HCT116 (cell line): ENCODE measurements around the gene ZNF18. TPM values are rescaled to one million over a fixed set of nuclear protein-coding genes. Genes with fewer than 3 reads are reported as not detected.

Source experiments
- ATAC-seq: fragments of 200-7000 bp; cut with Tn5 transposase; 2 replicates; pipeline ENCODE4 v1.9.1; 2020; ENCODE audit warnings: mild to moderate bottlenecking, moderate library complexity
- BruUV-seq: library from RNA; stranded (reverse); fragments of 400-500 nt; replicated peaks from 2 replicates; lab custom pipeline; 2021; lab: Mats Ljungman, UMichigan
- CTCF ChIA-PET: fragments of 300-600 bp; sonication (Branson Sonifier 250); formaldehyde crosslinking; loops from one replicate; lab custom pipeline; 2021; ENCODE audit warnings: antibody characterized with exemption; lab: Charles Lee
- POLR2A ChIA-PET: fragments of 300-600, 350-600 bp; sonication (Branson Sonifier 250); formaldehyde crosslinking; loops from one replicate; lab custom pipeline; 2021; ENCODE audit warnings: antibody characterized with exemption; lab: Charles Lee
- RAD21 ChIA-PET, 2 experiments: fragments of 300-600 bp; sonication (Branson Sonifier 250); formaldehyde crosslinking; loops; one replicate each; lab custom pipeline; 2023; ENCODE audit warnings: low total read pairs in 2 of 2; ENCODE audit not compliant: uncharacterized antibody in 2 of 2, unreplicated experiment in 2 of 2, low non-redundant PET in 1 of 2; lab: Charles Lee
- DNase-seq: peaks from one replicate; pipeline ENCODE4 v3.0.0-alpha.2; 2010; ENCODE audit warnings: low read depth, low spot score
- H2AFZ ChIP-seq: fragments of 200-600 bp; shearing (Covaris generic), sonication (generic); 2 replicates; pipeline ENCODE4 v1.6.1; 2017; ENCODE audit warnings: low read depth, mixed run types, mixed read lengths, antibody characterized with exemption, low read length; ENCODE audit not compliant: poor library complexity, severe bottlenecking
- H3K27ac ChIP-seq: 2 replicates; pipeline ENCODE4 v1.5.1; 2012; ENCODE audit warnings: low read depth, low read length
- H3K27me3 ChIP-seq: fragments of 200-600 bp; sonication (generic); 2 replicates; pipeline ENCODE4 v1.6.1; 2016; ENCODE audit warnings: mixed run types, low read length, mixed read lengths; ENCODE audit not compliant: insufficient read depth
- H3K36me3 ChIP-seq, 2 experiments: fragments of 200-500 bp in 1 of 2; fragments of 200-600 bp in 1 of 2; sonication (Bioruptor generic) in 1 of 2; sonication (generic) in 1 of 2; 2 replicates each; pipeline versions ENCODE4 v1.5.1 to v1.6.1; 2014 to 2016; ENCODE audit warnings: low read length in 2 of 2, inconsistent platforms in 1 of 2, mixed read lengths in 1 of 2, mixed run types in 1 of 2; ENCODE audit not compliant: insufficient read depth in 2 of 2, control insufficient read depth in 1 of 2
- H3K4me1 ChIP-seq, 2 experiments: fragments of 200-600 bp in 1 of 2; sonication (generic) in 1 of 2; 2 replicates each; pipeline versions ENCODE4 v1.5.1 to v1.6.1; 2012 to 2017; ENCODE audit warnings: low read length in 2 of 2, inconsistent platforms in 1 of 2, mild to moderate bottlenecking in 1 of 2, mixed read lengths in 1 of 2, mixed run types in 1 of 2, moderate library complexity in 1 of 2; ENCODE audit not compliant: insufficient read depth in 2 of 2, control insufficient read depth in 1 of 2
- H3K4me2 ChIP-seq: fragments of 200-600 bp; sonication (generic); 2 replicates; pipeline ENCODE4 v1.6.1; 2017; ENCODE audit warnings: mixed run types, low read length, mixed read lengths
- H3K4me3 ChIP-seq, 2 experiments: fragments of 200-600 bp in 1 of 2; sonication (generic) in 1 of 2; replicated peaks in 1 of 2; 2 replicates each; pipeline ENCODE4 v1.5.1; 2011 to 2016; ENCODE audit warnings: low read length in 2 of 2, control low read depth in 1 of 2, low read depth in 1 of 2, mild to moderate bottlenecking in 1 of 2, mixed read lengths in 1 of 2, mixed run types in 1 of 2
- H3K79me2 ChIP-seq: fragments of 200-600 bp; sonication (generic); 2 replicates; pipeline ENCODE4 v1.6.1; 2017; ENCODE audit warnings: mild to moderate bottlenecking, mixed run types, low read length, moderate library complexity, mixed read lengths; ENCODE audit not compliant: insufficient read depth
- H3K9ac ChIP-seq: fragments of 200-600 bp; sonication (generic); 2 replicates; pipeline ENCODE4 v1.6.1; 2016; ENCODE audit warnings: low read length, mixed read lengths
- H3K9me2 ChIP-seq: fragments of 200-600 bp; sonication (generic), shearing (Covaris generic); 2 replicates; pipeline ENCODE4 v1.6.1; 2017; ENCODE audit warnings: mixed run types, mild to moderate bottlenecking, moderate library complexity; ENCODE audit not compliant: insufficient read depth
- H3K9me3 ChIP-seq, 2 experiments: fragments of 200-500 bp in 1 of 2; fragments of 200-600 bp in 1 of 2; sonication (Bioruptor generic) in 1 of 2; sonication (generic) in 1 of 2; 2 replicates each; pipeline ENCODE4 v1.6.1; 2014 to 2017; ENCODE audit warnings: low read length in 2 of 2, mixed read lengths in 2 of 2, inconsistent platforms in 1 of 2, low read depth in 1 of 2, mild to moderate bottlenecking in 1 of 2, mixed run types in 1 of 2, moderate library complexity in 1 of 2; ENCODE audit not compliant: control insufficient read depth in 1 of 2, insufficient read depth in 1 of 2
- H4K20me1 ChIP-seq: fragments of 200-600 bp; sonication (generic), shearing (Covaris generic); 2 replicates; pipeline ENCODE4 v1.6.1; 2017; ENCODE audit warnings: mixed run types, mild to moderate bottlenecking, moderate library complexity; ENCODE audit not compliant: insufficient read depth
- CEBPB ChIP-seq: IDR thresholded peaks from 2 replicates; pipeline ENCODE4 v1.6.1; 2012; ENCODE audit warnings: low read depth
- EGR1 ChIP-seq: IDR thresholded peaks from 2 replicates; pipeline ENCODE4 v1.6.1; 2012; ENCODE audit warnings: low read depth
- EZH2 ChIP-seq: fragments of 200-600 bp; sonication (generic); IDR thresholded peaks from 2 replicates; pipeline ENCODE4 v1.6.1; 2017; ENCODE audit warnings: antibody characterized with exemption, mixed run types
- EZH2phosphoT487 ChIP-seq: fragments of 200-600 bp; IDR thresholded peaks from 2 replicates; pipeline ENCODE4 v1.6.1; 2018; ENCODE audit warnings: antibody characterized with exemption, borderline replicate concordance
- FOSL1 ChIP-seq: IDR thresholded peaks from 2 replicates; pipeline ENCODE4 v1.6.1; 2012; ENCODE audit warnings: low read depth
- JUND ChIP-seq: IDR thresholded peaks from 2 replicates; pipeline ENCODE4 v1.6.1; 2012
- POLR2AphosphoS5 ChIP-seq: IDR thresholded peaks from 2 replicates; pipeline ENCODE4 v1.6.1; 2011; ENCODE audit warnings: mild to moderate bottlenecking, low read depth, low read length, moderate library complexity
- RAD21 ChIP-seq: IDR thresholded peaks from 2 replicates; pipeline ENCODE4 v1.6.1; 2012; ENCODE audit warnings: low read depth, mild to moderate bottlenecking
- SIN3A ChIP-seq: IDR thresholded peaks from 2 replicates; pipeline ENCODE4 v1.6.1; 2012; ENCODE audit warnings: low read depth
- SP1 ChIP-seq: IDR thresholded peaks from 2 replicates; pipeline ENCODE4 v1.6.1; 2012; ENCODE audit warnings: low read depth
- SRF ChIP-seq: IDR thresholded peaks from 2 replicates; pipeline ENCODE4 v1.6.1; 2012; ENCODE audit warnings: low read depth
- TCF7L2 ChIP-seq: IDR thresholded peaks from 2 replicates; pipeline ENCODE4 v1.7.0; 2011; ENCODE audit warnings: borderline replicate concordance, inconsistent platforms; ENCODE audit not compliant: insufficient read depth, insufficient read length; ENCODE audit errors: extremely low read depth
- ZFX ChIP-seq: fragments of 450-650 bp; IDR thresholded peaks from 2 replicates; pipeline ENCODE4 v1.6.1; 2017
- ZNF274 ChIP-seq: fragments of 200-500 bp; sonication (Bioruptor generic); IDR thresholded peaks from 2 replicates; pipeline ENCODE4 v1.6.1; 2014; ENCODE audit warnings: mild to moderate bottlenecking, low read depth, low read length, inconsistent platforms
- intact Hi-C: fragments of 100-400 bp; cut with micrococcal nuclease; formaldehyde crosslinking; loops from 2 replicates; pipeline ENCODE4 v1.10.0; 2022
- total RNA-seq: library from RNA; stranded (reverse); gene quantifications from one replicate; pipeline ENCODE4 v1.2.1, GENCODE V29; 2021; ENCODE audit not compliant: unreplicated experiment
- TF ChIP-seq, protein P1 (sequence below): IDR thresholded peaks from 2 replicates; pipeline ENCODE4 v1.6.1; 2012; ENCODE audit warnings: low read depth
- TF ChIP-seq, protein P2 (sequence below): IDR thresholded peaks from 2 replicates; pipeline ENCODE4 v1.6.1; 2011; ENCODE audit warnings: mild to moderate bottlenecking, low read length, moderate library complexity; ENCODE audit not compliant: insufficient replicate concordance; ENCODE audit errors: extremely low read depth
- TF ChIP-seq, protein P3 (sequence below): IDR thresholded peaks from 2 replicates; pipeline ENCODE4 v1.6.1; 2012
- TF ChIP-seq, protein P4 (sequence below), 3 experiments: fragments of 200-600 bp in 1 of 3; sonication (generic) in 1 of 3; IDR thresholded peaks in 2 of 3; conservative IDR thresholded peaks in 1 of 3; 2 replicates each; pipeline ENCODE4 v1.5.1; 2012 to 2017; ENCODE audit warnings: low read depth in 2 of 3, low read length in 2 of 3, antibody characterized with exemption in 1 of 3, borderline replicate concordance in 1 of 3, control low read depth in 1 of 3, mild to moderate bottlenecking in 1 of 3, mixed read lengths in 1 of 3, mixed run types in 1 of 3, moderate library complexity in 1 of 3; ENCODE audit not compliant: insufficient read depth in 1 of 3

ZNF18 gene
- total RNA-seq, 1 experiment from 2014 or later: 6.2 TPM

DNA sequence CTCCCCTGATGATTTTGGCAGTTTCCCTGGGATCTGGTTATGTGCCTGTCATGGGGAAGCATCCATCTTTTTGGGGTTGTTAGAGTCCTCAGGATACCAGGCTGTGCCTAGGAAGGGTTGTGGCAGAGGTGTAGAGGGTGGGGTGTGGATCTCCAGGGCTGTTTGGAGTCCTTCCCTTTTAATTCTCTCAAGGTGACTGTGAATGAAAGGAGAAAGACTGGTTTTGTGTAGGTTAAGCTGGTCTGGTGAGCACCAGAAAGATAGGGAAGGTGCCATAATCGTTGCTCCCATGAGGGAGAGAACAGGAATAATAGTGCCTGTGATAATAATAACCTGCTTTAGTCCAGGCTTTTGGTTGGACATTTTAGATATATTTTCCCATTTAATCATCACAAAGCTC lies 30.4 kb upstream of the ZNF18 start:
- DNase-seq (no peak), ATAC-seq (no peak)
- H3K4me2 ChIP-seq: no peak overlapping the region
- no peak overlapping the region for H3K9ac ChIP-seq
- H4K20me1 ChIP-seq: peaks cover 14% of the 10 kb centered on the region; the same call in 1 of the 2 replicates
- intact Hi-C loops: no loop called here
- no peak overlapping the region for H3K27ac ChIP-seq
- RAD21 ChIA-PET: no interaction called here
- no peaks in the 10 kb centered on the region for H3K9me3 ChIP-seq
- H3K27me3 ChIP-seq: no peaks in the 10 kb centered on the region
- no peak overlapping the region for H2AFZ ChIP-seq
- no peaks in the 10 kb centered on the region for H3K9me2 ChIP-seq
- peaks cover 24 to 35% of the 10 kb centered on the region in 2 experiments for H3K4me1 ChIP-seq
- no peak overlapping the region for H3K4me3 ChIP-seq
- peaks cover 100% of the 10 kb centered on the region for H3K79me2 ChIP-seq
- POLR2A ChIA-PET: no interaction called here
- TF ChIP-seq FOSL1: no peak
- TF ChIP-seq, protein P1, sequence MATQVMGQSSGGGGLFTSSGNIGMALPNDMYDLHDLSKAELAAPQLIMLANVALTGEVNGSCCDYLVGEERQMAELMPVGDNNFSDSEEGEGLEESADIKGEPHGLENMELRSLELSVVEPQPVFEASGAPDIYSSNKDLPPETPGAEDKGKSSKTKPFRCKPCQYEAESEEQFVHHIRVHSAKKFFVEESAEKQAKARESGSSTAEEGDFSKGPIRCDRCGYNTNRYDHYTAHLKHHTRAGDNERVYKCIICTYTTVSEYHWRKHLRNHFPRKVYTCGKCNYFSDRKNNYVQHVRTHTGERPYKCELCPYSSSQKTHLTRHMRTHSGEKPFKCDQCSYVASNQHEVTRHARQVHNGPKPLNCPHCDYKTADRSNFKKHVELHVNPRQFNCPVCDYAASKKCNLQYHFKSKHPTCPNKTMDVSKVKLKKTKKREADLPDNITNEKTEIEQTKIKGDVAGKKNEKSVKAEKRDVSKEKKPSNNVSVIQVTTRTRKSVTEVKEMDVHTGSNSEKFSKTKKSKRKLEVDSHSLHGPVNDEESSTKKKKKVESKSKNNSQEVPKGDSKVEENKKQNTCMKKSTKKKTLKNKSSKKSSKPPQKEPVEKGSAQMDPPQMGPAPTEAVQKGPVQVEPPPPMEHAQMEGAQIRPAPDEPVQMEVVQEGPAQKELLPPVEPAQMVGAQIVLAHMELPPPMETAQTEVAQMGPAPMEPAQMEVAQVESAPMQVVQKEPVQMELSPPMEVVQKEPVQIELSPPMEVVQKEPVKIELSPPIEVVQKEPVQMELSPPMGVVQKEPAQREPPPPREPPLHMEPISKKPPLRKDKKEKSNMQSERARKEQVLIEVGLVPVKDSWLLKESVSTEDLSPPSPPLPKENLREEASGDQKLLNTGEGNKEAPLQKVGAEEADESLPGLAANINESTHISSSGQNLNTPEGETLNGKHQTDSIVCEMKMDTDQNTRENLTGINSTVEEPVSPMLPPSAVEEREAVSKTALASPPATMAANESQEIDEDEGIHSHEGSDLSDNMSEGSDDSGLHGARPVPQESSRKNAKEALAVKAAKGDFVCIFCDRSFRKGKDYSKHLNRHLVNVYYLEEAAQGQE: no peak
- TF ChIP-seq RAD21: no peak
- TF ChIP-seq EZH2phosphoT487: no peak
- TF ChIP-seq SP1: no peak
- TF ChIP-seq JUND: no peak
- no peak for TF ChIP-seq EGR1
- TF ChIP-seq, protein P2, sequence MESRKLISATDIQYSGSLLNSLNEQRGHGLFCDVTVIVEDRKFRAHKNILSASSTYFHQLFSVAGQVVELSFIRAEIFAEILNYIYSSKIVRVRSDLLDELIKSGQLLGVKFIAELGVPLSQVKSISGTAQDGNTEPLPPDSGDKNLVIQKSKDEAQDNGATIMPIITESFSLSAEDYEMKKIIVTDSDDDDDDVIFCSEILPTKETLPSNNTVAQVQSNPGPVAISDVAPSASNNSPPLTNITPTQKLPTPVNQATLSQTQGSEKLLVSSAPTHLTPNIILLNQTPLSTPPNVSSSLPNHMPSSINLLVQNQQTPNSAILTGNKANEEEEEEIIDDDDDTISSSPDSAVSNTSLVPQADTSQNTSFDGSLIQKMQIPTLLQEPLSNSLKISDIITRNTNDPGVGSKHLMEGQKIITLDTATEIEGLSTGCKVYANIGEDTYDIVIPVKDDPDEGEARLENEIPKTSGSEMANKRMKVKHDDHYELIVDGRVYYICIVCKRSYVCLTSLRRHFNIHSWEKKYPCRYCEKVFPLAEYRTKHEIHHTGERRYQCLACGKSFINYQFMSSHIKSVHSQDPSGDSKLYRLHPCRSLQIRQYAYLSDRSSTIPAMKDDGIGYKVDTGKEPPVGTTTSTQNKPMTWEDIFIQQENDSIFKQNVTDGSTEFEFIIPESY: no peak
- no peak for TF ChIP-seq POLR2AphosphoS5
- TF ChIP-seq, protein P3, sequence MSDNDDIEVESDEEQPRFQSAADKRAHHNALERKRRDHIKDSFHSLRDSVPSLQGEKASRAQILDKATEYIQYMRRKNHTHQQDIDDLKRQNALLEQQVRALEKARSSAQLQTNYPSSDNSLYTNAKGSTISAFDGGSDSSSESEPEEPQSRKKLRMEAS: no peak
- TF ChIP-seq EZH2: no peak
- TF ChIP-seq SRF: no peak
- TF ChIP-seq ZNF274: no peak
- TF ChIP-seq TCF7L2: no peak
- TF ChIP-seq CEBPB: no peak
- TF ChIP-seq SIN3A: no peak
- TF ChIP-seq, protein P4, sequence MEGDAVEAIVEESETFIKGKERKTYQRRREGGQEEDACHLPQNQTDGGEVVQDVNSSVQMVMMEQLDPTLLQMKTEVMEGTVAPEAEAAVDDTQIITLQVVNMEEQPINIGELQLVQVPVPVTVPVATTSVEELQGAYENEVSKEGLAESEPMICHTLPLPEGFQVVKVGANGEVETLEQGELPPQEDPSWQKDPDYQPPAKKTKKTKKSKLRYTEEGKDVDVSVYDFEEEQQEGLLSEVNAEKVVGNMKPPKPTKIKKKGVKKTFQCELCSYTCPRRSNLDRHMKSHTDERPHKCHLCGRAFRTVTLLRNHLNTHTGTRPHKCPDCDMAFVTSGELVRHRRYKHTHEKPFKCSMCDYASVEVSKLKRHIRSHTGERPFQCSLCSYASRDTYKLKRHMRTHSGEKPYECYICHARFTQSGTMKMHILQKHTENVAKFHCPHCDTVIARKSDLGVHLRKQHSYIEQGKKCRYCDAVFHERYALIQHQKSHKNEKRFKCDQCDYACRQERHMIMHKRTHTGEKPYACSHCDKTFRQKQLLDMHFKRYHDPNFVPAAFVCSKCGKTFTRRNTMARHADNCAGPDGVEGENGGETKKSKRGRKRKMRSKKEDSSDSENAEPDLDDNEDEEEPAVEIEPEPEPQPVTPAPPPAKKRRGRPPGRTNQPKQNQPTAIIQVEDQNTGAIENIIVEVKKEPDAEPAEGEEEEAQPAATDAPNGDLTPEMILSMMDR (IDR thresholded peaks at IDR 0.05 in 2 of 3, conservative IDR thresholded peaks at IDR 0.05 in 1 of 3; ENCODE audit: borderline replicate concordance in 1 of 3, insufficient read depth in 1 of 3, low read depth in 2 of 3, low read length in 2 of 3): no peak
- TF ChIP-seq ZFX: no peak
- no TSS peak for BruUV-seq
- H3K36me3 ChIP-seq: peaks cover 0 to 4% of the 10 kb centered on the region in 2 experiments; a peak in 1 of 4 replicates
- CTCF ChIA-PET: no interaction called here
